ENCODE measurements around the gene ADCY5.
A peak's percentile ranks its signal among the peaks of the same experiment; 100 is the strongest.
"Not testable (repeated sequence)": the region's sequence is repeated elsewhere in the genome, so short reads cannot be mapped to it uniquely, and the experiment has no call there.

ADCY5 gene

GRCh38 chr3:123281929-123282328 lies 167.0 kb downstream of the ADCY5 start:
- DNase-seq, result no peak

GRCh38 chr3:123281406-123281805 lies 167.5 kb downstream of the ADCY5 start:
- no peak for DNase-seq

- no peak for DNase-seq
Observed at GRCh38 chr3:123279121-123279520, 169.8 kb downstream of the ADCY5 start.

- no peak for DNase-seq
Observed at GRCh38 chr3:123278446-123278845, 170.4 kb downstream of the ADCY5 start.

GRCh38 chr3:123277106-123277505 lies 171.8 kb downstream of the ADCY5 start:
- DNase-seq, result no peak

- no peak for DNase-seq
Observed at GRCh38 chr3:123276346-123277006, 172.4 kb downstream of the ADCY5 start.

- no peak for DNase-seq
Observed at GRCh38 chr3:123275691-123276090, 173.2 kb downstream of the ADCY5 start.

- DNase-seq, result no peak
Observed at GRCh38 chr3:123272547-123272946, 176.3 kb downstream of the ADCY5 start.

- no peak for DNase-seq
Observed at GRCh38 chr3:123271466-123272159, 177.3 kb downstream of the ADCY5 start.

- no peak for DNase-seq
Observed at GRCh38 chr3:123270818-123271217, 178.1 kb downstream of the ADCY5 start.

- no peak for DNase-seq
Observed at GRCh38 chr3:123267821-123268220, 181.1 kb downstream of the ADCY5 start.

- DNase-seq, result no peak
Observed at GRCh38 chr3:123263941-123264340, 184.9 kb downstream of the ADCY5 start.

- no peak for DNase-seq
Observed at GRCh38 chr3:123262868-123263267, 186.0 kb downstream of the ADCY5 start.

GRCh38 chr3:123262226-123262625 lies 186.7 kb downstream of the ADCY5 start:
- DNase-seq, result no peak

GRCh38 chr3:123261666-123262065 lies 187.2 kb downstream of the ADCY5 start:
- DNase-seq, result no peak

- DNase-seq, result peak; percentile 19
Observed at GRCh38 chr3:123258811-123259420, 190.0 kb downstream of the ADCY5 start.

GRCh38 chr3:123258359-123258758 lies 190.5 kb downstream of the ADCY5 start:
- no peak for DNase-seq

- no peak for DNase-seq
Observed at GRCh38 chr3:123256256-123256655, 192.6 kb downstream of the ADCY5 start.

GRCh38 chr3:123246866-123247265 lies 202.0 kb downstream of the ADCY5 start:
- DNase-seq, result no peak

GRCh38 chr3:123244128-123244527 lies 204.8 kb downstream of the ADCY5 start:
- DNase-seq, result no peak

- no peak for DNase-seq
Observed at GRCh38 chr3:123239756-123240155, 209.1 kb downstream of the ADCY5 start.

- not testable (repeated sequence) for DNase-seq
Observed at GRCh38 chr3:123239186-123239585, 209.7 kb downstream of the ADCY5 start.

- no peak for DNase-seq
Observed at GRCh38 chr3:123236902-123237301, 212.0 kb downstream of the ADCY5 start.

Data from SHP77 treated with DMSO at 0.1 percent for 48 hours (cell line).